ENCODE data around the gene PAPSS1.

GRCh38 chr4:107692202-107692601 lies 27.8 kb downstream of the PAPSS1 start:
- no peak for TF ChIP-seq EP300 (IDR thresholded peaks at IDR 0.05)
- TF ChIP-seq CTCF (IDR thresholded peaks at IDR 0.05), result no peak
- TF ChIP-seq POLR2AphosphoS5 (IDR thresholded peaks at IDR 0.05), result no peak
